ENCODE measurements around the gene C10orf90.

C10orf90 gene

DNA sequence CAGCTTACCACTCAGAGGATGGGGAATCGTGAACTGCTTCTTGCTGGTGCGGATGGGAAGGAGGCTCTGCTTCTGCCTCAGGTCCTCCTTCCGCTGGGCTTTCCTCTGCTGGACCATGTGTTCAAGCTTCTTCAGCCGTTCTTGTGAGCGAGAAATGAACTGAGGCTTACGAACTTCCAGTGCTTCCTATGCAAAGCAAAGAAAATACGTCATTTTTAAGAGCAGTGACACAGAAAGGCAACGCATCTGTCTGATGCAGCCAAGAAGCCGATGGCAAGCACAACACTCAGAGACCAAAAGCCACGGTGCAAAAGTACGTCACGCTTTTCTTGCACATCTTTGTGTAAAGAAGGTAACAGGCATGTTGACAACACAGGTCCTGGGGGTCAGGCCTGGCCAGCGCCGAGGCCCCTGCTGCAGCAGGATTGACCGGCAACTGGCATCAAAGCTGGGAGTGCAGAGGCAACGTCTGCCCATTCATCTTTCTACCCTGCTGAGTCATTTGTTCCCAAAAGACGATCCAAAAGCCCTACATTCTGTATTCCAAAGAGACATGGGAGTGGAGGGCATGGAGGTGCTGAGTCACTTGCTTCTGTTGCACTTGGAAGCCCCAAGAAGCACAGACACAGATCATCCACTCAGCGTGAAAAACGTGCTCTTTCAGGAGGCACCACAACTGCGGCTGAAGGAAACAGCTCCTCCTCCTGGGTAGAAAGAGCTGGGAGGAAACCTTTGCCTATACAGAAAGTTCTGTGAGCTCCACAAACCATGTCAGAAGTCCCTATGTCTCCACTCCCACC, 211.3 kb downstream of the C10orf90 start:
- no peak for DNase-seq (ENCODE audit: low spot score)

GRCh38 chr10:126458466-126458865, 212.0 kb downstream of the C10orf90 start:
- DNase-seq (ENCODE audit: low spot score) = no peak

DNA sequence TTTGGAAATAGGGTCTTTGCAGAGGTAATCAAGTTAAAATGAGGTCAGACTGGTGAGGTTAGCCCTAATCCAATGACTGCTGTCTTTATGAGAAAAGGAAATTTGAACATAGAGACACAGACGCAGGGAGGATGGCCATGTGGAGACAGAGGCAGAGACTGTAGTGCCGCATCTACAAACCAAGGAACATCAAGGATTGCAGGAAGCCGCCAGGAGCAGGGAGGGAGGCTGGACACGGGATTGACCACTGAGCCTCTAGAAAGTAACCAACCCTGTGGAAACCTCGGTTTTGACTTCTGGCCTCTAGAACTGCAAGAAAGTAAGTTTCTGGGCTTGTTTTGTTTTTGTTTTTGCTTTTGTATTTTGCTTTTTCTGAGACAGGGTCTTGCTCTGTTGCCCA, 213.9 kb downstream of the C10orf90 start:
- no peak for DNase-seq (ENCODE audit: low spot score)

DNA sequence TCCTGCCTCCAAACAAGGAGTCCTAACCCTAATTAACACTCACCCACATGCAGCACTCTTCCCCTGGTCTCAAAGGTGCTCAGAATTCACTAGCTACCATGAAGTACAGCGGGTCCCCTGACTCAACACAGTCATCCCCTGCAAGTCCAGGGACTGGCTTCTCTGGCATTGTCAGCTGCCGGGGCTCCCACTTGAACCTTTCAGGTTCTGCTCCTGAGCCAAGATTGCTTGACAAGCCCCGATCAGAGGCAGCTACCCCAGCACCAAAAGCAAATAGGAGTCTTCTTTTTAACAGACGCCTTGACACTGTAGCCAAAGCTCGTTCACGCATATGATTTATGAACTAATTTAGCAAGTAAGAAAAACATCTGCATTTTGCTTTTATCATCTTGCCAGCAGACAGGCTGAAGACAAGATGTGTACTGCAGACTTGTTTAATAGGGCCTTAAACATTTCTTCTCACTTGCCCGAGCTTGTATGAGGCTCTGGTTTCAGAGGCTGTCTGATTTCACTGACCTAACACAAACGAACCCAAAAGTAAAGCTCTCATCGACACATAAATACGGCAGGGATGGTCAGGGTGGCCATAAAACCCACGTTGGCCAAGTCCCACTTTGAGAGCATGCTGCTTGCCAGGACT, 214.6 kb downstream of the C10orf90 start:
- no peak for DNase-seq (ENCODE audit: low spot score)

DNA sequence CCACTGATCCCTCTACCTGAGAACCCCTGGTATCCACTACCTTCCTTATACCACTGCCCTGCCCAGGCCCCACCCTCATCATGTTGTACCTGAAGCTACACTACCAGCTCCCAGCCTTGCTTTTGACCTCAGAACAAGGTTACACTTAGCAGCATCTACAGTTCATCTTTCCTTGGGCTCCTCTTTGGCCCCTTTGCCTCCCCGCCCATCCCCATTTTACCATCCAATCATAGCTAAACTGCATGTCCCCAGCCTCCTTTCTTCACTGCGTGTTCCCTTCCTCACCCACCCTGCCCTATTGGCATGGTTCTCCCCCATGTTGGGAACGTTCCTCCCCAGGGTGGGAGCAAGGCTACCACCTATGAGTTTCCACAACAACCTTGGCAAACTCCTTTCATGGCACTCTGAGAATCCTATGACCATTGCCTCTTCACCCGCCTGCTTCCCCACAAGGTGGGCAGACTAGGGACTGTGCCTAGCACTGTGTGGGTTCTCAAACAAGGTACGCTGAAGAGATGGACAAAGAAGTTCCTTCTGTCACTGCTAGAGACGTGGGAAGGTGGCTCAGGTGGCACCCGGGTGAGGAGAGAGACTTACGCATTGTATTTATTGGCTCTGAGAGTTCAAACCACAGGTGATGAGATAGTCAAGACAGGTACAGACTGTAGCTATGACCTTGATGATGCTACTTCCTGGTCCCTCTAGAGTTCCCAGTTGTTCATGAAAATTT, 215.3 kb downstream of the C10orf90 start:
- DNase-seq (ENCODE audit: low spot score) = no peak

DNA sequence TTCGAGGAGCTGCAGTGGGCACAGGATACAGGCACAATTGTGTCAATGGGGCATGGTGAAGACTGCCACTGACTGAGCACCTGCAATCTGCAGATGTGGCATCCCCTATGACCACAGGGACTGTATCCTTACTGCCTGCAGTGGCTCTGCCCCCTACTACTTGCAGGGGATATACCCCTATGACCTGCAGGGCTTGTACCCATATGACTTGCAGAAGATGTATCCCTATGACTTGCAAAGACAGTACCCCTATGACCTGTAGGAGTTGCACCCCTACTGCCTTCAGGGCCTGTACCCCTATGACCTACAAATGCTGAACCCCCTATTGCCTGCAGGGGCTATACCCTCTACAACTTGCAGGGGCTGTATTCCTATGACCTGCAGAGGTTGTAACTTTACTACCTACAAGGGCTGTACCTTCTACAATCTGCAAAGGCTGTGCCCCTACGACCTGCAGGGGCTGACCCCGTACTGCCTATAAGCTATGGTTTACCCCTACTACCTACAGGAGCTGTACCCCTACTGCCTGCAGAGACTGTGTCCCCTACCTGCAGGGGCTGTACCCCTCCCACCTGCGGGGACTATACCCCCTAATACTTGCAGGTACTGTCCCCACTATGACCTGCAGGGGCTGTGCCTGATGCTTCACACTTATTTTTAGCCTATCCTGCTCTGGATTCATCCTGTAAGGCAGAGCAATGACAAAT, 216.3 kb downstream of the C10orf90 start:
- DNase-seq (ENCODE audit: low spot score) = no peak

DNA sequence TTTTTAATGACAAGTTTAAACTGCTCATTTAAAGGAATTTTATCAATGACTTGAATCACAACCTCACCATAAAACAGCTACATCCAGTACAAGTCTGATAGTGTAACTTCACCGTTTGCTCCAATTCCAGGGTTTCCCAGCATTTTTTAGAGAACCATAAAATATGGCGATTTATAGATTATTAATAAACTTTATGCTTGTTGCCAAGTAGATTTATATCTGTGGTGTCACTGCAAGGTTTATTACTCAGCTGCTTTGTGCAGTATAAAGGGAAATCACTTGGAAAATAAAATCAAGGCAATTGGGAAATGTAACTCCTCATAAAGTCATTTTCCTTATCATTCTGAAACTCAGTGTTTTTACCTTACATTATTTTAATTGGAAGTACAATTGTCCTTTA, 218.2 kb downstream of the C10orf90 start:
- DNase-seq (ENCODE audit: low spot score) = no peak

GRCh38 chr10:126448091-126448490, 222.4 kb downstream of the C10orf90 start:
- no peak for DNase-seq (ENCODE audit: low spot score)

DNA sequence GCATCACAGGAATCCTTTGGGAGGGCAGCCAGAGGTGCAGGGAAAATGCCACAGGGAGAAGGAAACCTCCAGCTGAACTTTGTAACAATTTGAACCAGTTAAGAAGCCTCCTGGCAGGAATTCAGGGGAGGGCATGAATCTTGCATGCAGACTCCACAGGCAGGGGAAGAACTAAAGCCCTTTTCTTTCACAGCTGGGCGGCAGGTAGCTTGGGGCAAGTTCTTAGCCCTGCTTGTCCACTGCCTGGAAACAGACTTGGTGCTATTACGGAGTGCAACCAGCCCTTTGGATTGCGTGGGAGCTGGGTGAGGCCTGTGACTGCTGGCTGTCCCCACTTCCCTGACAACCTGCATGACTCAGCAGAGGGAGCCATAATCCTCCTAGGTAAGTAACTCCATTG, 230.6 kb downstream of the C10orf90 start:
- DNase-seq (ENCODE audit: low spot score) = no peak

DNA sequence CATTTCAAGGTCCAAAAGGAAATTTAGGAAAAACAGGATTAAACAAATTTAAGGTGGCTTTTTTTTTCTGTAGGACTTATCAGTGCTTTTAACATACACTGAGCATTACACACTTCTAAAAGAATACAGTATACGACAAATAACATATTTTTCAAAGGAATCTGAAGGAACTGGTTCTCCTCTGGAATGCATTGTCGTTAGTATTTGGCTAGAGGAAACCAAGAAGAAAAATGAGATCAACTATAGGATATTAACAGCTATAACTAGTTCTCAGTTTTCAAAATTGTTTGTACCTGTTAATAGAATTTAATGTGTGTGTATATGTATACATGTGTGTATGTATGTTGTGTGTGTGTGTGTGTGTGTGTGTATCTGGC, 232.1 kb downstream of the C10orf90 start:
- no peak for DNase-seq (ENCODE audit: low spot score)

GRCh38 chr10:126437635-126438406, 232.7 kb downstream of the C10orf90 start:
- DNase-seq (ENCODE audit: low spot score) = no peak

GRCh38 chr10:126434235-126434634, 236.3 kb downstream of the C10orf90 start:
- no peak for DNase-seq (ENCODE audit: low spot score)

GRCh38 chr10:126433351-126433750, 237.1 kb downstream of the C10orf90 start:
- no peak for DNase-seq (ENCODE audit: low spot score)

DNA sequence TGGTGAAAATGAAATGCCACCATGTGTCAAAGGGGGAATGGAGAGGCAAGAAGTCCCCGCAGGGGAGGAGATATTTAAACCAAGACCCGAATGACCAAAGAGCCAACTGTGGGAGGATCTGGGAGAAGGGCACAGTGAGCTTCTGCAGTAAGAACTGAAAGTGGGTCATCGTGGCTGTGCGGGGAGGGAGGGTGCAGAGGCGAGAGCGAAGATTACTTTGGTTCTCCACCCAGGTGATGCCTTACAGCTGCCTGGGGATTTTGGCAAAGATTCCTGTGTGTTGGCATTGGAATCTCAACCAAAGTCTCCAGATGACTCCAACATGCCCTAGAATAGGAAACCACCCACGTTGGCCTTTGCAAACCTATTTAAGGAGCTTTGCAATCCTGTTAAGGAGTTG, 238.0 kb downstream of the C10orf90 start:
- DNase-seq (ENCODE audit: low spot score) = no peak

DNA sequence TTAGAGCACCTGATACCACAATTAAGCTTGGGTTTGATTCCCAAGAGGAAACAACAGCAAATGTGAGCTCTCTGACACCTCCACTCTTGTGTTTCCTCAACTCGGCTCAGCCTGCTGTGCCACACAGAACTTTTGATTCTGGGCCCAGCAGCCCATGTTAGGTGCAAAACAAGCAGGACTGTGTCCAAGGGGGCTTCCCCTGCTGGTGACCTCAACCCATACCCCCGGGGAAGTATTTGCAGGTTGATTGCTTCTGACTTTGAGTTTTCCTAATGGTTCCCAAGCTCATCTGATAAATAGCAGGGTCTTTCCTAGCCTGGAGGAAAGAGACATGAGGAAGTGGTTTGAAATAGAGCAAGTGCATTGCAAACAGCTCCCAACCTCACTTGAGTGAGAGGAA, 238.7 kb downstream of the C10orf90 start:
- DNase-seq (ENCODE audit: low spot score) = no peak

DNA sequence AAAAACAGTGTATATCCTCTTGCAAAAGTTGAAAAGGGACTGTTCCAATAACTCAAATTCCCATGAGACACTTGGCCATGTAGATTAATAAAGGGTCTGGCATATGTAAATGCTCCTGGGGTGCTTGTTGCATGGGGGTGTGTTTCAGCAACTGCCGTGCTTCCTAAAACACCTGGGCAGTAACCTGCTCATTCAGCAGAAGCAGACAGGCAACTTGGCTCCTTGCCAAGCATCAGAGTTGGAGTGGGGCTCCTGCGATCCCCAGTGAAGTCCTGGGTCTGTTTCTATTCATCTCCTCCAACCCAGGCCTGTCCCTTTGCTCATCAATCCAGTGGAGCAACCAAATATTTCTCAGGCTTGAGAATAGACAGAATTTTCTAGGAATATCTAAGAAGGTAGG, 240.0 kb downstream of the C10orf90 start:
- no peak for DNase-seq (ENCODE audit: low spot score)

DNA sequence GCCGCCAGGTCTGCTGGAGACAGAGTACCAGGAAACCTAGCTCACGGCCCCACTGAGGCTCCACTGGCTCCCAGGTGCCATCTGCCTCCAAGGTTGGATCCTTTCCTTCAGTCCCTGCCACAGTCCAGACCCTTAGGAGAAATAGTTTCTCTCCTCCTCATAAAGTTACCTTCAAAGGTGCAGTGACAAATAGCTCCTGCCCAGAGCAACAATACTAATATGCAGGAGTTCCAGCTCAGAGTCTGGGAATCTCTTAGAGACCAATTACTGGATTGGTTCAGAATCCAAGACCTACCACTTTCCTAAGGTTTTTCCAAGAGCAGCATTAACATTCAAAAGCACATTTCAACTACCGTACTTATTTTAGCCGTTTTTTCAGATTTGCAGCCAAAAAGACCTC, 241.2 kb downstream of the C10orf90 start:
- DNase-seq (ENCODE audit: low spot score) = no peak

DNA sequence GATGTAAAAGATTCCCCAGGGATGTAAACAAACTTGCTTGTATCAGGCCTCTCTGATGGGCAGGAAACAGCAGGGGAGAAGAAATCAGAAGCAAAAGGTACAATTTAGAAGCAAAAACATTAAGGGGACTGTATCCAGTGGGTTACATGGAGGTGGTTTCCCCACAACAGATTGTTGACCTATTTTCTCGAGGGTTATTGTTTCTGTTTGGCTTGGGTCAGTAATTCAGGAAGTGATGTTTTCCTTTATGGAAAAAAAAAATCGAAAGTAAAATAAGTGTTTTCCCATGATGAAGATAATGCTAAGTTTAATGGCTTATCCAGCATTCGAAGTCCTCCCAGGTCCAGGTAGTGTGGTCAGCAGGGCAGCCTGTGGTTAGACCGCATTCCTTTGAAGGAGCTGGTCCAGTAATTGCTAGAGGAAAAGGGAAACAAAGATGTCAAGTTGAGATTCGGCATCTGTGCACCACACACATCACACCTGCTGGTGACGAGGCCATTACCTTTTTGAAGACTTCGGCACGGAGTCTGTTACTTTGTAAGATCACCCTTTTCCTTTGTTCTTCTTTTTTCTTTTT, 244.9 kb downstream of the C10orf90 start:
- no peak for DNase-seq (ENCODE audit: low spot score)

GRCh38 chr10:126425032-126425431, 245.5 kb downstream of the C10orf90 start:
- no peak for DNase-seq (ENCODE audit: low spot score)

DNA sequence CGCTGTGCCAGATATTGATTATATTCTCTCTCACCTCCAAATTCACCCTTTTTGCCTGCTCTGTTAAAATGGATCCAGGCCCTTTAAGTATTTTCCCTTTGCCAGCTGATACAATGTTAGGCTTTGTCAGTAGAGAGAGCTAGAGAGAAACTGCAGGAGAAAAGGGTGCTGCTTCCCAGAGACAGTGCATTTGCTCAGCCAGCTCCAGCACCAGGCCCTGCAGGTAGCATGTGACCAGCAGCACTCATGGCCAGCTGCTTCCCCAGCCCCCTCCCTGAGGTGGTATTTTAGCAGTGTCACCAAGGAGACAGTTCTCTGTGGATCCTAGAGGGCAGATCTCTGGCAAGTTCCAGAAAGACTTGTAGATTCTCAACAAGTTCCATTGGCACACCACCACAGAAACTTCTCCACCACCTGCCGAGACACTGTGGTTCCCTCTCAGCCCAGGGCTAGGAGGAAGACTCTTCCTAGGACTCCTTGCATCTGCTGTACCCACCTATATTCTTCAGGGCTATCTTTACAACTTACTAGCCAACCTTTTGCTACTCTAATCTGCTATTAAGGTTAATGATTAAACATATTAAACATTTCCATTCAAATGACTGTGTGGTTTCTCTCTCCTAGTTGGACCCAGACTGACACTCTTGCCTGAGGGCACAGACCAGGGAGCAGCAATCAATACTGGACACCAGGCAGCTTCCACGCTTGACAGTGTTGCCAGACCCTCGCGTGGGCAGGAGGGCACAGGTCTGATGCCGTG, 246.6 kb downstream of the C10orf90 start:
- no peak for DNase-seq (ENCODE audit: low spot score)

- no peak for DNase-seq (ENCODE audit: low spot score)
These were observed 247.9 kb downstream of the C10orf90 start for GRCh38 chr10:126422567-126422966.

Data from HuH-7.5 (cell line).